Neutrophil (primary cell): ENCODE measurements around the gene RAET1L.
"Not testable (repeated sequence)": the region's sequence is repeated elsewhere in the genome, so short reads cannot be mapped to it uniquely, and the experiment has no call there.

Experiments
- H3K27ac ChIP-seq: fragments of 200-600 bp; sonication (generic); 2 replicates; pipeline ENCODE4 v1.5.1; 2016; ENCODE audit warnings: mild to moderate bottlenecking, moderate library complexity
- H3K27me3 ChIP-seq: fragments of 200-600 bp; sonication (generic); 2 replicates; pipeline ENCODE4 v1.6.0; 2016; ENCODE audit warnings: mild to moderate bottlenecking
- H3K36me3 ChIP-seq: fragments of 200-600 bp; sonication (generic); 2 replicates; pipeline ENCODE4 v1.5.1; 2017
- H3K4me1 ChIP-seq, 2 experiments: fragments of 200-600 bp in 1 of 2; sonication (generic) in 1 of 2; 1 replicate in 1 of 2; 2 replicates in 1 of 2; pipeline versions ENCODE4 v1.5.1 to v1.6.1; 2013 to 2016; ENCODE audit warnings: low read depth in 1 of 2, low read length in 1 of 2, mild to moderate bottlenecking in 1 of 2, moderate library complexity in 1 of 2; ENCODE audit not compliant: control insufficient read depth in 1 of 2, insufficient read depth in 1 of 2
- H3K4me3 ChIP-seq, 2 experiments: fragments of 200-600 bp in 1 of 2; sonication (generic) in 1 of 2; 1 replicate in 1 of 2; 2 replicates in 1 of 2; pipeline ENCODE4 v1.5.1; 2013 to 2016; ENCODE audit warnings: low read depth in 1 of 2, low read length in 1 of 2, mild to moderate bottlenecking in 1 of 2, moderate library complexity in 1 of 2
- H3K9me3 ChIP-seq: fragments of 200-600 bp; sonication (generic); 2 replicates; pipeline ENCODE4 v1.5.1; 2016
- TF ChIP-seq, protein P1 (sequence below): fragments of 200-600 bp; sonication (generic); IDR thresholded peaks from 2 replicates; pipeline ENCODE4 v1.5.1; 2016; ENCODE audit warnings: antibody characterized with exemption

RAET1L gene, protein sequence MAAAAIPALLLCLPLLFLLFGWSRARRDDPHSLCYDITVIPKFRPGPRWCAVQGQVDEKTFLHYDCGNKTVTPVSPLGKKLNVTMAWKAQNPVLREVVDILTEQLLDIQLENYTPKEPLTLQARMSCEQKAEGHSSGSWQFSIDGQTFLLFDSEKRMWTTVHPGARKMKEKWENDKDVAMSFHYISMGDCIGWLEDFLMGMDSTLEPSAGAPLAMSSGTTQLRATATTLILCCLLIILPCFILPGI

DNA sequence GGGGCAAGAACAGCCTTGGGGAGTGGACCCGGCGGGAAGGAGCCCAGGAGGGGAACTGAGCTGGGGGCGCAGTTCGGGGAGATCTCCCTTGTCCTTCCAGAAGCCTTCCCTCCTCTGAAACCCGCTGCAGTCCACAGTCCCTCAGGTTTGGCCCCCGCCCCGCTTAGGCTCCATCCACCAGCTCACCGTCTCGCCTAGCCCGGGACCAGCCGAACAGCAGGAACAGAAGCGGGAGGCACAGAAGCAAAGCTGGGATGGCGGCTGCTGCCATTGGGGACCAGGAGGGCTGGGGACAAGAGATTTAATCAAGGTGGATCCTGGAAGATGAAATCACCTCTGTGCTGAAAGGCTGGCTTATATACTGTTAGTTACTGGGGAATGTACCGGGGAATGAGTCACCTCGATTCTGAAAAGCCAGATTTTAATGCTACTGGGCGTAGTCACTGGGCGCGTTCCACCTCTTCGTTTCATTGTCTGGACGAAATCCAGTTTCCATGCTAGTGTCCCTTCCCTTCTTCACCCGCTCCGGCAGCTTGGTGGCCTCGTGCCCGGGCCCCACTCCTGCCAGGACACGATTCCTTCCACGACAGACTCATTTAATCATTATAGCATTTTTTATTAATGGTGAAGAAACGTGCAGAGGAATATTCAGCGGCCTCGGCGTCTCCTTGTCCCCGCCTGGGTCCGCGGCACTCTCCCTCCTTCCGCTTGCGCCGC, at the start of gene RAET1L:
Gene RAET1L, minus strand, starts transcription at position 332 of the 717 bp plus-strand sequence. Its CDS starts 61 bp downstream, at position 271.
- Histone ChIP-seq H3K27me3 (peaks cover 75% of the 10 kb centered on the region), H3K9me3 (no peaks in the 10 kb centered on the region), H3K36me3 (no peaks in the 10 kb centered on the region), H3K27ac (no peak within 1 kb of the TSS), H3K4me3 (no peak within 1 kb of the TSS), H3K4me1 (no peaks in the 10 kb centered on the region)
- TF ChIP-seq, protein P1, sequence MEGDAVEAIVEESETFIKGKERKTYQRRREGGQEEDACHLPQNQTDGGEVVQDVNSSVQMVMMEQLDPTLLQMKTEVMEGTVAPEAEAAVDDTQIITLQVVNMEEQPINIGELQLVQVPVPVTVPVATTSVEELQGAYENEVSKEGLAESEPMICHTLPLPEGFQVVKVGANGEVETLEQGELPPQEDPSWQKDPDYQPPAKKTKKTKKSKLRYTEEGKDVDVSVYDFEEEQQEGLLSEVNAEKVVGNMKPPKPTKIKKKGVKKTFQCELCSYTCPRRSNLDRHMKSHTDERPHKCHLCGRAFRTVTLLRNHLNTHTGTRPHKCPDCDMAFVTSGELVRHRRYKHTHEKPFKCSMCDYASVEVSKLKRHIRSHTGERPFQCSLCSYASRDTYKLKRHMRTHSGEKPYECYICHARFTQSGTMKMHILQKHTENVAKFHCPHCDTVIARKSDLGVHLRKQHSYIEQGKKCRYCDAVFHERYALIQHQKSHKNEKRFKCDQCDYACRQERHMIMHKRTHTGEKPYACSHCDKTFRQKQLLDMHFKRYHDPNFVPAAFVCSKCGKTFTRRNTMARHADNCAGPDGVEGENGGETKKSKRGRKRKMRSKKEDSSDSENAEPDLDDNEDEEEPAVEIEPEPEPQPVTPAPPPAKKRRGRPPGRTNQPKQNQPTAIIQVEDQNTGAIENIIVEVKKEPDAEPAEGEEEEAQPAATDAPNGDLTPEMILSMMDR: no peak

DNA sequence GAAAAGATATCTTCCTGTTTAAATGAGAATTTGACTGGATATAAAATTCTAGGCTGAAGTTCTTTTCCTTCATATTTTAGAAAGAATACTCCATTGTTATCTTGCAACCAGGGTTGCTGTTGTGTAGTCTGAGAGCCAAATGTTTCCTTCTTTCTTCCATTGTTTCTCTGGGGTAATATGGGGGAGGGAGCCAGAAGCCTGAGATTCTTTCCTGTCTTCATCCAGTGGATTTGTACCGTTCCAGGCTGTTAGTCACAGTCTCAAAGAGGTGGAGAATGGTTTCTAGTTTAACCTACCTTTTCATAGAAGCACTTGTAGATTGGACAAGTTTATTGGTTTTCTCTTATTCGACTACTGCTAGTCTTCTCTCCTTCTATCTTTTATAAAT, 49.7 kb upstream of the RAET1L start:
- Histone ChIP-seq H3K36me3 (no peaks in the 10 kb centered on the region), H3K9me3 (no peaks in the 10 kb centered on the region), H3K27me3 (peaks cover 56% of the 10 kb centered on the region), H3K4me1 (no peaks in the 10 kb centered on the region), H3K27ac (no peak overlapping the region), H3K4me3 (no peak overlapping the region)
- TF ChIP-seq, protein P1: no peak

DNA sequence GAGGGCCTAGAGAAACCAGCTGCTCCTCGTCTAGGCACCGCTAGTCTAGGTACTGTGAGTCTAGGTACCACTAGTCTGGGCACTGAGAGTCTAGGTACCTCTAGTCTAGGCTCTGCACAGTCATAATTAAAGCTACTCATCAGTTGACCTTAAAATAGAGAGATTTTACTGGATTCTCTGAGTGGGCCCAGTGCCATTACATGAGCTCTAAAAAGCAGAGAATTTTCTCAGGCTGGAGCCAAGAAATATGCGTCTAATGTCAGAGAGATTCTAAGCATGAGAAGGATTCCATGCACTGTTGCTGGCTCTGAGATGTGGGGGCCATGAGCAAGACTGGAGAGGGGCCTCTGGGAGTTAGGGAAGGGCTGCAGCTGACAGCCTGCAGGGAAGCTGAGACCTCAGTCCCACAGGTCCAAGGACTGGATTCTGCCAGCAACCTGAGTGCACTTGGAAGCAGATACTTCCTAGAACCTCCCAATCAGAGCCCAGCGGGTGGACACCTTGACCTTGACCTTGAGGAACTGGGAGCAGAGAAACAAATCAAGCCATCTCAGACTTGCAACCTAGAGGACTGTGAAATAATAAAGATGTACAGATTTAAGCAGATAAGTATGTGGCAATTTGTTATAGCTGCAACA, 49.2 kb upstream of the RAET1L start:
- H3K27me3 ChIP-seq: peaks cover 59% of the 10 kb centered on the region

DNA sequence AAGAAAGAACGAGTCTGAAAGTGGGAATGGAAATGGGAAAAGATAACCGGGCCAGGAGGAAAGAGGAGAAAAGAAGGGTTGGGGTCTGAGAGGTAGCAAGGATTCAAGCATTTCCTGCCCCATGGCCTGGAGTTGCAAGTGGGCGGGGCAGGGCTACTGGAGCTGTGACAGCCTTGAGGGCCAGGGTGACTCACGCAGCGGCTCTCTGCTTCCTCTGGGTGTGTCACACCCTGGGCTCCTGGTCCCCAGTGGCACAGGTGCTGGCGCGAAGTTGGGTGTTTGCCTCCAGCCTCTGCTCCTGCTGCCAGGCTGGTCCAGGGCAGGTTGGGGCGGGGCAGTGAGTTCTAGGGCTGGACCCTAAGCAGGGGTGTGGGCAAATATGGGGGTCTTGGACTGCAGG, 46.9 kb upstream of the RAET1L start:
- Histone ChIP-seq H3K36me3 (no peaks in the 10 kb centered on the region), H3K27me3 (peaks cover 79% of the 10 kb centered on the region), H3K9me3 (no peaks in the 10 kb centered on the region), H3K4me1 (peaks cover 5 to 11% of the 10 kb centered on the region in 2 experiments), H3K4me3 (no peak overlapping the region), H3K27ac (no peak overlapping the region)
- TF ChIP-seq, protein P1: no peak

More for the DNA sequence above, 49.2 kb upstream of the RAET1L start:
- H3K27ac ChIP-seq, H3K4me3 ChIP-seq, H3K4me1 ChIP-seq, H3K36me3 ChIP-seq, H3K9me3 ChIP-seq: not testable (repeated sequence)

DNA sequence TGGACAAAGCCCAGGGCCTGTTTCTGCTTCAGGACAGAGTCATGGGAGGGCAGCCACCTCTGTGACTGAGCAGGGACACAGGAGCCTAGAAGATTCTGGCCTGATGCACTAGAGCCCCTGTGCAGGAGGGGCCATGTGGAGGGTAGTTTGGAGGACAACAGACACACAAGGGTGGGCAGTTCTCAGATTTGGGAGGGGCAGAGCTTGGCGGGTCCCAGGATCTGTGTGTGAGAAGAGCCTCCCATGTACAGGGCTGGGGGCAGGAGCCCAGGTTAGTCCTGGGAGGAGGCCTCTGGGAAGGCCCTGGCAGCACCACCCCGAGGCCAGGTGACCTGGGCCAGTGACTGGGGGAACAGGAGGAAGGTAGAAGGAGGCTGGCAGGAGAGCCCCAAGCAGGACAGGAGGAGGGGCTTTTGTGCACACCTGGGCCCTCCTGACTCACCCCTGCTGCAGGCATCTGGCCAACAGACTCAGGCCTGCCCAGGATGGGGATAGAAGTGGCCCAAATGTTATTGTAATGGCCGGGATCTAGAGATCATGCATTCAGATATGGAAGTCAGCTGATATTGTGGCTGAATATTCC, 45.0 kb upstream of the RAET1L start:
- H3K27ac ChIP-seq: no peak overlapping the region
- H3K9me3 ChIP-seq: no peaks in the 10 kb centered on the region
- H3K36me3 ChIP-seq: no peaks in the 10 kb centered on the region
- peaks cover 5 to 11% of the 10 kb centered on the region in 2 experiments for H3K4me1 ChIP-seq
- no peak overlapping the region for H3K4me3 ChIP-seq
- TF ChIP-seq, protein P1: no peak
- peaks cover 81% of the 10 kb centered on the region for H3K27me3 ChIP-seq
